Nephron (organoid): ENCODE measurements around the gene ZNF407.
A peak's percentile ranks its signal among the peaks of the same experiment; 100 is the strongest.

Source experiments
- H3K27ac Mint-ChIP-seq, 3 experiments: 2 replicates each; pipeline ENCODE4 v1.8.0; 2020; ENCODE audit warnings: mixed read lengths in 3 of 3, mild to moderate bottlenecking in 2 of 3, moderate library complexity in 1 of 3
- H3K27me3 Mint-ChIP-seq: 2 replicates; pipeline ENCODE4 v1.8.0; 2021; ENCODE audit warnings: low read depth, mild to moderate bottlenecking, moderate library complexity, mixed read lengths
- H3K36me3 Mint-ChIP-seq: 2 replicates; pipeline ENCODE4 v1.8.0; 2020; ENCODE audit warnings: low read depth, mixed read lengths
- H3K4me1 Mint-ChIP-seq: 2 replicates; pipeline ENCODE4 v1.8.0; 2020; ENCODE audit warnings: mixed read lengths
- H3K4me3 Mint-ChIP-seq, 3 experiments: 2 replicates each; pipeline ENCODE4 v1.8.0; 2020; ENCODE audit warnings: mild to moderate bottlenecking in 3 of 3, mixed read lengths in 3 of 3, moderate library complexity in 2 of 3
- H3K9me3 Mint-ChIP-seq: 2 replicates; pipeline ENCODE4 v1.8.0; 2020; ENCODE audit warnings: mixed read lengths
- TF ChIP-seq, protein P1 (sequence below), 3 experiments: fragments of 200-600 bp; sonication (generic); IDR thresholded peaks; one replicate each; pipeline ENCODE4 v1.5.0; 2021; ENCODE audit warnings: antibody characterized with exemption in 3 of 3; ENCODE audit not compliant: unreplicated experiment in 3 of 3

Gene ZNF407

DNA sequence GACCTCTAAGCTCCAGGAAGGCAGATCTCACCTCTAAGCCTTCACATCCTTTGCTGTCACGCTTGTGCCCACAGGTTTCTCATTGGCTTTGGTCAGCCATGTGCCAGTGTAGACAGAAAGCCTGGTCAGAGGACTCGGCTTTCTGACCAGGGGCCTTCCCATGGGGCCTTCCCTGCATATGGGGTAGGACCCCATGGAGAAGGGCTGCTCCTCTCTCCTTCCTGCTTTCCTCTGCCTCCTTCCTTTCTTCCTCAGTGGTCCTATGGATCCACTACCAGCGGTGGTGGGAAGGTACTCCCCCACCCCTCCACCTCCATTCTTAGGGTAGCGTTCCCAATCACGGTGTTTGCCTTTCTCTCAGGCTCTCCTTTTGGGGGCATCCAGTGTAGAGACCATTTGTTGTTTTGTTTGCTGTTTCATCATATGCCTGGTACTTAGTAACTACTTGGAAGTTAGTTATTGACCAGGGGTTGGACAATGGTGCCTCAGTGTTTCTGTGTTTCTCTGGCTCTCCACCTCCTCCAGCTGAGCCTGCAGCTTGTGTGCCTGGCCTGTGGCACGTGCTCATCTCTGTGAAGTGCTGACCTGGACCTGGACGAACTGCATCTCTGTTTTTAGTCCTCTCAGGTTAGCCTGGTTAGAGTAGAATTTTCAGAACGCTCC lies 71.6 kb downstream of the ZNF407 start:
- H3K9me3 Mint-ChIP-seq: no peaks in the 10 kb centered on the region
- no peak overlapping the region for H3K4me3 Mint-ChIP-seq
- H3K4me1 Mint-ChIP-seq: no peaks in the 10 kb centered on the region
- peak overlapping the region in 1 of 3 experiments; percentile 51 for H3K27ac Mint-ChIP-seq
- TF ChIP-seq, protein P1, sequence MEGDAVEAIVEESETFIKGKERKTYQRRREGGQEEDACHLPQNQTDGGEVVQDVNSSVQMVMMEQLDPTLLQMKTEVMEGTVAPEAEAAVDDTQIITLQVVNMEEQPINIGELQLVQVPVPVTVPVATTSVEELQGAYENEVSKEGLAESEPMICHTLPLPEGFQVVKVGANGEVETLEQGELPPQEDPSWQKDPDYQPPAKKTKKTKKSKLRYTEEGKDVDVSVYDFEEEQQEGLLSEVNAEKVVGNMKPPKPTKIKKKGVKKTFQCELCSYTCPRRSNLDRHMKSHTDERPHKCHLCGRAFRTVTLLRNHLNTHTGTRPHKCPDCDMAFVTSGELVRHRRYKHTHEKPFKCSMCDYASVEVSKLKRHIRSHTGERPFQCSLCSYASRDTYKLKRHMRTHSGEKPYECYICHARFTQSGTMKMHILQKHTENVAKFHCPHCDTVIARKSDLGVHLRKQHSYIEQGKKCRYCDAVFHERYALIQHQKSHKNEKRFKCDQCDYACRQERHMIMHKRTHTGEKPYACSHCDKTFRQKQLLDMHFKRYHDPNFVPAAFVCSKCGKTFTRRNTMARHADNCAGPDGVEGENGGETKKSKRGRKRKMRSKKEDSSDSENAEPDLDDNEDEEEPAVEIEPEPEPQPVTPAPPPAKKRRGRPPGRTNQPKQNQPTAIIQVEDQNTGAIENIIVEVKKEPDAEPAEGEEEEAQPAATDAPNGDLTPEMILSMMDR (IDR thresholded peaks at IDR 0.05; ENCODE audit: unreplicated experiment in 3 of 3): no peak
- H3K36me3 Mint-ChIP-seq: peaks cover 14% of the 10 kb centered on the region
- no peaks in the 10 kb centered on the region for H3K27me3 Mint-ChIP-seq

DNA sequence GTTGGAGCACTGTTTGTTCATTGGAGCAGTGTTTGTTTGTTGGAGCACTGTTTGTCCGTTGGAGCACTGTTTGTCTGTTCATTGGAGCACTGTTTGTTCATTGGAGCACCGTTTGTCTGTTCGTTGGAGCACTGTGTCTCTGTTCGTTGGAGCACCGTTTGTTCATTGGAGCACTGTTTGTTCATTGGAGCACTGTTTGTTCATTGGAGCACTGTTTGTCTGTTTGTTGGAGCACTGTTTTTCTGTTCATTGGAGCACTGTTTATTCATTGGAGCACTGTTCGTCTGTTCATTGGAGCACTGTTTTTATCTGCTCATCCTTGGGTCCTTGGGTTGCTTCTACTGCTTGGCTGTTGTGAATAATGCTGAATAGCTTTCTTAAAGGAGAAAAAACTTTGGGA lies 74.7 kb downstream of the ZNF407 start:
- Mint-ChIP-seq H3K27me3 (no peaks in the 10 kb centered on the region), H3K36me3 (peaks cover 29% of the 10 kb centered on the region), H3K9me3 (peaks cover 5% of the 10 kb centered on the region), H3K4me3 (no peak overlapping the region), H3K4me1 (no peaks in the 10 kb centered on the region), H3K27ac (no peak overlapping the region)
- TF ChIP-seq, protein P1 (IDR thresholded peaks at IDR 0.05; ENCODE audit: unreplicated experiment in 3 of 3): no peak

DNA sequence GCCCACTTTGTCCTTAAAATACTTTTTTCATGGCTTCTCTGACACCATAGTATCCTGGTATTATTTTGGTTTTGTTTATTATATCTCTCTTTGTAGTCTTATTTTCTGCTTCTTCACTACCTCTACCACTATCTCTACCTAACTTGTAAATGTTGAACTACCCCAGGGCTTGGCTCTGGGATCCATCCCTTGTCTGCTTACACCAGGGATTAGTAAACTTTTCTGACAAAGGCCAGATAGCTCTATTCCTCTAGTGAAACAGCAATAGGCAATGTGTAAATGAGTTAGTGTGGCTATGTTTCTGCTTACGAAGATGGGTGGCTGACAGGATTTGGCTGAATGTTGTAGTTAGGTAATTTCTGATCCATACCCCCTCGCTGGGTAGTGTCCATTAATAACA lies 76.8 kb downstream of the ZNF407 start:
- no peak overlapping the region for H3K27ac Mint-ChIP-seq
- peaks cover 19% of the 10 kb centered on the region for H3K9me3 Mint-ChIP-seq
- H3K36me3 Mint-ChIP-seq: peaks cover 45% of the 10 kb centered on the region
- H3K27me3 Mint-ChIP-seq: no peaks in the 10 kb centered on the region
- H3K4me1 Mint-ChIP-seq: no peaks in the 10 kb centered on the region
- H3K4me3 Mint-ChIP-seq: no peak overlapping the region
- TF ChIP-seq, protein P1 (IDR thresholded peaks at IDR 0.05; ENCODE audit: unreplicated experiment in 3 of 3): no peak

DNA sequence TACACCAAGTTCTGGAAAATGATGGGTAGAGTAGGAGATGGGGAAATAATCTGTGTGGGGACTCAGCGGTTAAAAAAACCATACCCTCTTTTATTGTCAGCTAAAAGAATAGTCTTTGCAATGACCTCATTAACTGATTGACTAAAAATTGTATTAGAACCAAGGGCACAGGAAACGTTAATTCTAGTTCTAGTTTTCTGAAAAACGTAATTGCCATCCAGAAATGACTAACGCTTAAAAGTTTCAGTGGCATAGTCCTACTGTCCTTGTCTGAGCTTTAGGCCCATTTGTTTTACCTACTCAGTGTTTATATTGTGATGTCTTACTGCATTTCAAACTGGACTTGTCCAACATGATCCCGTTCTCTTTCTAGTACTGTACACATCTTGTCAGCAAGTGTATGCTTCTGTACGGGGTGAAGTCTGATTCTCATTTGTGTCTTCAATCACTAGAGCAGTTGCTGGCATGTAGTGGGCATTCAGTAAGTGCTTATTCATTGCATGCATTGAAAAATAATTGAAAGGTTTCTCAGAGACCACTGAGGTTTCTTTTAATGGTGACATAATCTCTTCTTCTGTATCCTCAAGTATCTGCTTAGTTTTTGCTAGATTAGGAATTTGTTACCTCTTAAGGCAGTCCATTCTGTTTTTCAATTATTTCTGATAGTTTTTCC lies 81.5 kb downstream of the ZNF407 start:
- Mint-ChIP-seq H3K27ac (no peak overlapping the region), H3K4me1 (peaks cover 6% of the 10 kb centered on the region), H3K4me3 (no peak overlapping the region), H3K27me3 (no peaks in the 10 kb centered on the region), H3K9me3 (peaks cover 23% of the 10 kb centered on the region), H3K36me3 (peaks cover 41% of the 10 kb centered on the region)
- TF ChIP-seq, protein P1 (IDR thresholded peaks at IDR 0.05; ENCODE audit: unreplicated experiment in 3 of 3): no peak

DNA sequence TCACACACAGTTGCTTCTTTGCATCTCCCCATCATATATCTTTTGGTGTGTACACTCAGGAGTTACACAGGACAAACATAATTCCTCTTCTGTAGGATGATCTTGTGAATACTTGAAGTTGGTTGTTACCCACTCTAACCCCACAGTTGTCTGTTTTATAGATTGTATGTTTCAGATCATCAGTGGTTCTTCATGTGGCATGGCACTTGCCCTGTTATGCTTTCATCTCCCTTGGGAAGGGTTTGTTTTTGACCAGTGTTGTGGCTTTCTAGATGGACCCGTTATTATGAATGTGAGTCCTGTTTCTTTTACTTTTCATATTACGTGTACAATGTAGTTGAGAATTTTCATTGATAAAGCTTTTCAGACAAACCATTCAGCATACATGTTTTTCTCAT lies 82.0 kb downstream of the ZNF407 start:
- H3K36me3 Mint-ChIP-seq: peaks cover 41% of the 10 kb centered on the region
- no peak overlapping the region for H3K27ac Mint-ChIP-seq
- TF ChIP-seq, protein P1 (IDR thresholded peaks at IDR 0.05; ENCODE audit: unreplicated experiment in 3 of 3): no peak
- peaks cover 23% of the 10 kb centered on the region for H3K9me3 Mint-ChIP-seq
- no peak overlapping the region for H3K4me3 Mint-ChIP-seq
- peaks cover 6% of the 10 kb centered on the region for H3K4me1 Mint-ChIP-seq
- no peaks in the 10 kb centered on the region for H3K27me3 Mint-ChIP-seq
